ENCODE measurements around the gene HIBADH.
"Not testable (repeated sequence)": the region's sequence is repeated elsewhere in the genome, so short reads cannot be mapped to it uniquely, and the experiment has no call there.

Gene HIBADH

GRCh38 chr7:27678617-27679260, 16.1 kb upstream of the HIBADH start:
- no peak for DNase-seq

- DNase-seq: no peak
Measured at GRCh38 chr7:27677912-27678612, 15.4 kb upstream of the HIBADH start.

- DNase-seq: not testable (repeated sequence)
Measured at GRCh38 chr7:27674126-27674525, 11.4 kb upstream of the HIBADH start.

- no peak for DNase-seq
Measured at GRCh38 chr7:27671675-27672074, 9.0 kb upstream of the HIBADH start.

GRCh38 chr7:27670676-27671075, 8.0 kb upstream of the HIBADH start:
- no peak for DNase-seq

- DNase-seq: no peak
Measured at GRCh38 chr7:27670177-27670576, 7.5 kb upstream of the HIBADH start.

- no peak for DNase-seq
Measured at GRCh38 chr7:27665531-27665930, 2.8 kb upstream of the HIBADH start.

- no peak for DNase-seq
Measured at GRCh38 chr7:27663989-27664331, 1.3 kb upstream of the HIBADH start.

- peak; percentile 38 for DNase-seq
Measured at GRCh38 chr7:27661811-27662489, 733 bp downstream of the HIBADH start.

GRCh38 chr7:27656724-27657123, 6.0 kb downstream of the HIBADH start:
- no peak for DNase-seq

- no peak for DNase-seq
Measured at GRCh38 chr7:27655184-27655583, 7.5 kb downstream of the HIBADH start.

- DNase-seq: no peak
Measured at GRCh38 chr7:27652518-27652917, 10.2 kb downstream of the HIBADH start.

- no peak for DNase-seq
Measured at GRCh38 chr7:27651702-27652101, 11.0 kb downstream of the HIBADH start.

GRCh38 chr7:27650283-27650682, 12.4 kb downstream of the HIBADH start:
- no peak for DNase-seq

- DNase-seq: no peak
Measured at GRCh38 chr7:27647489-27647888, 15.2 kb downstream of the HIBADH start.

GRCh38 chr7:27647046-27647445, 15.6 kb downstream of the HIBADH start:
- DNase-seq: no peak

- no peak for DNase-seq
Measured at GRCh38 chr7:27642271-27642670, 20.4 kb downstream of the HIBADH start.

GRCh38 chr7:27641581-27642230, 21.0 kb downstream of the HIBADH start:
- no peak for DNase-seq

- DNase-seq: no peak
Measured at GRCh38 chr7:27640884-27641574, 21.7 kb downstream of the HIBADH start.

GRCh38 chr7:27639851-27640250, 22.8 kb downstream of the HIBADH start:
- DNase-seq: no peak

GRCh38 chr7:27639048-27639447, 23.6 kb downstream of the HIBADH start:
- DNase-seq: not testable (repeated sequence)

- DNase-seq: peak; percentile 41
Measured at GRCh38 chr7:27636326-27637006, 26.2 kb downstream of the HIBADH start.

GRCh38 chr7:27635728-27636127, 27.0 kb downstream of the HIBADH start:
- DNase-seq: no peak
